K562 (cell line): ENCODE results near the gene CST3. TPM values are rescaled to one million over a fixed set of nuclear protein-coding genes. Genes with fewer than 3 reads are reported as not detected.

ENCODE experiments used
- ATAC-seq: fragments of 200-7000 bp; cut with Tn5 transposase; 3 replicates; pipeline ENCODE4 v1.9.1; 2020; ENCODE audit warnings: moderate library complexity
- BruUV-seq: library from RNA; stranded (reverse); fragments of 400-500 nt; replicated peaks from 2 replicates; lab custom pipeline; 2021; lab: Mats Ljungman, UMichigan
- CTCF ChIA-PET: fragments of 300-600 bp; formaldehyde crosslinking; extraction: SDS; loops from one replicate; lab custom pipeline; 2021; ENCODE audit warnings: low intra/inter-chr PET ratio; lab: Yijun Ruan, JAX
- POLR2A ChIA-PET: fragments of 300-600, 350-650 bp; sonication (Branson Sonifier 250); formaldehyde crosslinking; extraction: SDS; loops from one replicate; lab custom pipeline; 2021; ENCODE audit warnings: antibody characterized with exemption, inconsistent platforms; lab: Yijun Ruan, JAX
- DNase-seq, 4 experiments: peaks; one replicate each; pipeline versions ENCODE4 v3.0.0 to v3.0.0-alpha.2; 2011 to 2018; ENCODE audit warnings: low spot score in 3 of 4, mixed read lengths in 3 of 4; ENCODE audit errors: extremely low read depth in 1 of 4
- FAIRE-seq: peaks from 2 replicates; lab custom pipeline; 2011; peaks lifted over from hg19 to GRCh38; lab: Jason Lieb, UNC
- H2AFZ ChIP-seq: 2 replicates; pipeline ENCODE4 v1.6.0; 2011; ENCODE audit warnings: low read depth, low read length, control low read depth, inconsistent platforms
- H3K27ac ChIP-seq: fragments of 200-600 bp; 3 replicates; pipeline ENCODE4 v1.8.0; 2011; ENCODE audit warnings: low read depth, mild to moderate bottlenecking, control low read depth, inconsistent platforms, low read length, moderate library complexity, mixed read lengths; ENCODE audit errors: extremely low read depth
- H3K27me3 ChIP-seq, 2 experiments: fragments of 300-600 bp in 1 of 2; 2 replicates in 1 of 2; 3 replicates in 1 of 2; pipeline versions ENCODE4 v1.6.0 to v1.8.0; 2011; ENCODE audit warnings: inconsistent platforms in 2 of 2, low read length in 2 of 2, mild to moderate bottlenecking in 1 of 2, mixed read lengths in 1 of 2, moderate library complexity in 1 of 2; ENCODE audit not compliant: control insufficient read depth in 2 of 2, insufficient read depth in 2 of 2
- H3K36me3 ChIP-seq: fragments of 300-600 bp; 3 replicates; pipeline ENCODE4 v1.8.0; 2011; ENCODE audit warnings: mild to moderate bottlenecking, low read length, inconsistent platforms; ENCODE audit not compliant: control insufficient read depth, insufficient read depth
- H3K4me1 ChIP-seq, 2 experiments: fragments of 200-600 bp in 1 of 2; replicated peaks in 1 of 2; 2 replicates in 1 of 2; 3 replicates in 1 of 2; pipeline versions ENCODE4 v1.5.1 to v1.8.0; 2011; ENCODE audit warnings: inconsistent platforms in 2 of 2, low read length in 2 of 2, mild to moderate bottlenecking in 1 of 2, mixed read lengths in 1 of 2, moderate library complexity in 1 of 2; ENCODE audit not compliant: control insufficient read depth in 2 of 2, insufficient read depth in 2 of 2
- H3K4me2 ChIP-seq: 2 replicates; pipeline ENCODE4 v1.6.1; 2011; ENCODE audit warnings: low read length, control low read depth, inconsistent platforms, mixed read lengths; ENCODE audit not compliant: insufficient read depth
- H3K4me3 ChIP-seq: fragments of 200-600 bp; sonication (generic), shearing (Covaris generic); 2 replicates; pipeline ENCODE4 v1.5.1; 2016; ENCODE audit warnings: control low read depth, inconsistent platforms
- H3K79me2 ChIP-seq: fragments of 200-600 bp; 3 replicates; pipeline ENCODE4 v1.8.0; 2011; ENCODE audit warnings: low read length, inconsistent platforms; ENCODE audit not compliant: control insufficient read depth, insufficient read depth
- H3K9ac ChIP-seq, 2 experiments: 2 replicates each; pipeline versions ENCODE4 v1.6.0 to v1.6.1; 2011; ENCODE audit warnings: low read depth in 2 of 2, low read length in 2 of 2, control low read depth in 1 of 2, inconsistent platforms in 1 of 2, mild to moderate bottlenecking in 1 of 2, mixed read lengths in 1 of 2; ENCODE audit not compliant: insufficient read depth in 1 of 2
- H3K9me1 ChIP-seq: one replicate; pipeline ENCODE4 v1.6.0; 2011; ENCODE audit warnings: inconsistent platforms, mild to moderate bottlenecking, low read length, moderate library complexity; ENCODE audit not compliant: control insufficient read depth, insufficient read depth
- H3K9me3 ChIP-seq: replicated peaks from 2 replicates; pipeline ENCODE4 v1.5.1; 2011; ENCODE audit warnings: low read depth, low read length, inconsistent platforms; ENCODE audit not compliant: control insufficient read depth, insufficient read depth
- H4K20me1 ChIP-seq: replicated peaks from 2 replicates; pipeline ENCODE4 v1.6.1; 2011; ENCODE audit warnings: low read length, inconsistent platforms, mixed read lengths; ENCODE audit not compliant: control insufficient read depth, insufficient read depth
- CBFA2T3 ChIP-seq: fragments of 450-650 bp; IDR thresholded peaks from 2 replicates; pipeline ENCODE4 v1.6.1; 2017
- IRF2 ChIP-seq: sonication (generic); formaldehyde crosslinking; IDR thresholded peaks from 2 replicates; pipeline ENCODE4 v1.8.1; 2022; ENCODE audit warnings: mild to moderate bottlenecking, missing genetic modification reagents
- OTX1 ChIP-seq: fragments of 450-650 bp; formaldehyde crosslinking; IDR thresholded peaks from 2 replicates; pipeline ENCODE4 v1.4.0; 2022; ENCODE audit warnings: mild to moderate bottlenecking
- POLR3G ChIP-seq: IDR thresholded peaks from 2 replicates; pipeline ENCODE4 v1.6.1; 2011; ENCODE audit not compliant: insufficient read length, insufficient replicate concordance; ENCODE audit errors: extremely low read depth
- SPI1 ChIP-seq: IDR thresholded peaks from 2 replicates; pipeline ENCODE4 v1.6.1; 2011; ENCODE audit warnings: low read depth, low read length, control low read depth, borderline replicate concordance
- USF2 ChIP-seq: sonication (generic); formaldehyde crosslinking; IDR thresholded peaks from 2 replicates; pipeline ENCODE4 v1.5.0; 2020; ENCODE audit warnings: missing genetic modification reagents
- ZBTB43 ChIP-seq: sonication (generic); formaldehyde crosslinking; IDR thresholded peaks from 2 replicates; pipeline ENCODE4 v1.8.0; 2023; ENCODE audit warnings: mild to moderate bottlenecking, missing genetic modification reagents
- ZNF239 ChIP-seq: fragments of 250-450 bp; sonication (Bioruptor Pico); IDR thresholded peaks from 2 replicates; pipeline ENCODE4 v1.4.0; 2020; ENCODE audit warnings: mild to moderate bottlenecking
- ZNF696 ChIP-seq: fragments of 250-450 bp; sonication (Bioruptor Pico); conservative IDR thresholded peaks from 2 replicates; pipeline ENCODE4 v1.4.0; 2020; ENCODE audit warnings: mild to moderate bottlenecking, moderate library complexity
- ZNF76 ChIP-seq: fragments of 250-450 bp; sonication (Bioruptor Pico); IDR thresholded peaks from 2 replicates; pipeline ENCODE4 v1.4.0; 2020; ENCODE audit warnings: mild to moderate bottlenecking, moderate library complexity, borderline replicate concordance
- WGBS: fragments of 100-300 bp; shearing (Covaris generic); methylation state at CpG from one replicate; pipeline ENCODE4 v1.1.6; 2016; ENCODE audit warnings: low coverage, mixed read lengths; ENCODE audit not compliant: insufficient coverage; ENCODE audit errors: missing lambda C conversion rate; 5-methylcytosine and 5-hydroxymethylcytosine counted together
- in situ Hi-C: fragments of 300-500 bp; cut with MboI; formaldehyde crosslinking; loops from 4 replicates; pipeline ENCODE4 v1.15.0; 2018; ENCODE audit warnings: inconsistent platforms, mixed read lengths
- intact Hi-C: fragments of 100-400 bp; cut with micrococcal nuclease; formaldehyde crosslinking; loops from 2 replicates; pipeline ENCODE4 v1.14.2; 2022
- polyA plus RNA-seq, 8 experiments: library from polyadenylated mRNA; depleted of rRNA in 4 of 8; stranded (reverse) in 5 of 8; unstranded in 3 of 8; fragments of >200 nt; fragmentation: Nextera tagmentation in 2 of 8; fragmentation: Illumina TruSeq in 1 of 8; extraction: Ambion mirVana in 2 of 8; extraction: Trizol in 1 of 8; gene quantifications; 2 replicates each; pipeline versions ENCODE4 v1.2.1 to v1.2.3, GENCODE V29; 2011 to 2014; ENCODE audit warnings: inconsistent platforms in 1 of 8, missing spikeins in 1 of 8
- total RNA-seq, 7 experiments: library from RNA; depleted of rRNA in 6 of 7; stranded (reverse); fragments of >200 nt in 6 of 7; fragmentation: Illumina TruSeq in 2 of 7; extraction: Trizol in 2 of 7; gene quantifications; 2 replicates each; pipeline versions ENCODE4 v1.2.1 to v1.2.3, GENCODE V29; 2011 to 2021; ENCODE audit warnings: low replicate concordance in 1 of 7

The CST3 gene
- total and polyA plus RNA-seq, 9 of the 15 experiments (the other 6 are each of a cell fraction or from before 2014, with no cell fraction given), result 8.7 to 113 (median 48.5) TPM

GRCh38 chr20:23629017-23629541, 8.7 kb downstream of the CST3 start (continued):
- TF ChIP-seq USF2 (CRISPR knock-in tag), result peak; percentile 41; the same call in 1 of the 2 replicates
- TF ChIP-seq ZNF76, result no peak
- no peak for TF ChIP-seq ZNF239
- TF ChIP-seq SPI1, result no peak
- no peak for TF ChIP-seq CBFA2T3
- TF ChIP-seq POLR3G, result no peak

GRCh38 chr20:23628402-23629016, 9.2 kb downstream of the CST3 start:
- POLR2A ChIA-PET, result interaction anchor here (0.5 to 1.6 kb wide), 2 partner anchors 8 to 237 kb away, joined by 3 to 7 read pairs; no protein-coding TSS in a partner anchor
- in situ Hi-C loops, result no loop called here
- Histone ChIP-seq H4K20me1 (no peaks in the 10 kb centered on the region), H3K27ac (no peak overlapping the region), H3K4me3 (no peak overlapping the region), H3K9ac (no peak overlapping the region), H3K4me2 (peak overlapping the region; percentile 46; the same call in 1 of the 2 replicates), H3K9me3 (no peaks in the 10 kb centered on the region), H3K4me1 (peaks cover 2 to 17% of the 10 kb centered on the region in 2 experiments; a peak in 2 of 5 replicates), H3K27me3 (no peaks in the 10 kb centered on the region), H3K9me1 (no peaks in the 10 kb centered on the region), H2AFZ (peak overlapping the region; percentile 66; the same call in 1 of the 2 replicates), H3K36me3 (peaks cover 8% of the 10 kb centered on the region; the same call in 1 of the 3 replicates), H3K79me2 (no peaks in the 10 kb centered on the region)
- WGBS, result 26% methylated on average over 4 of the region's 6 CpGs
- no peak for FAIRE-seq
- no peak for DNase-seq
- CTCF ChIA-PET, result no interaction called here
- ATAC-seq, result no peak
- intact Hi-C loops, result no loop called here
- no TSS peak for BruUV-seq
- TF ChIP-seq ZNF696 (CRISPR knock-in tag), result no peak
- no peak for TF ChIP-seq ZBTB43 (CRISPR knock-in tag)
- TF ChIP-seq OTX1 (CRISPR knock-in tag), result no peak
- TF ChIP-seq IRF2 (CRISPR knock-in tag), result no peak
